ENCODE results near the gene DCXR. TPM values are rescaled to one million over a fixed set of nuclear protein-coding genes. Genes with fewer than 3 reads are reported as not detected.
A peak's percentile ranks its signal among the peaks of the same experiment; 100 is the strongest.

Gene DCXR
- total and polyA plus RNA-seq, 12 donors, result 155 to 387 (median 195) TPM

- 62 to 72% methylated on average over 24 to 28 of the region's 28 CpGs for WGBS, 2 donors
- no peaks in the 10 kb centered on the region for H3K27me3 ChIP-seq
- TF ChIP-seq, protein P1, sequence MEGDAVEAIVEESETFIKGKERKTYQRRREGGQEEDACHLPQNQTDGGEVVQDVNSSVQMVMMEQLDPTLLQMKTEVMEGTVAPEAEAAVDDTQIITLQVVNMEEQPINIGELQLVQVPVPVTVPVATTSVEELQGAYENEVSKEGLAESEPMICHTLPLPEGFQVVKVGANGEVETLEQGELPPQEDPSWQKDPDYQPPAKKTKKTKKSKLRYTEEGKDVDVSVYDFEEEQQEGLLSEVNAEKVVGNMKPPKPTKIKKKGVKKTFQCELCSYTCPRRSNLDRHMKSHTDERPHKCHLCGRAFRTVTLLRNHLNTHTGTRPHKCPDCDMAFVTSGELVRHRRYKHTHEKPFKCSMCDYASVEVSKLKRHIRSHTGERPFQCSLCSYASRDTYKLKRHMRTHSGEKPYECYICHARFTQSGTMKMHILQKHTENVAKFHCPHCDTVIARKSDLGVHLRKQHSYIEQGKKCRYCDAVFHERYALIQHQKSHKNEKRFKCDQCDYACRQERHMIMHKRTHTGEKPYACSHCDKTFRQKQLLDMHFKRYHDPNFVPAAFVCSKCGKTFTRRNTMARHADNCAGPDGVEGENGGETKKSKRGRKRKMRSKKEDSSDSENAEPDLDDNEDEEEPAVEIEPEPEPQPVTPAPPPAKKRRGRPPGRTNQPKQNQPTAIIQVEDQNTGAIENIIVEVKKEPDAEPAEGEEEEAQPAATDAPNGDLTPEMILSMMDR (IDR thresholded peaks at IDR 0.05), result no peak
- H3K36me3 ChIP-seq, result peaks cover 0 to 16% (median 0%) of the 10 kb centered on the region in 9 donors
- H3K4me3 ChIP-seq, result no peak overlapping the region
- no peaks in the 10 kb centered on the region for H3K9me3 ChIP-seq
- H3K27ac ChIP-seq, result no peak overlapping the region
- DNase-seq (peak; percentile 30 to 72), ATAC-seq (no peak)
- intact Hi-C loops (cut with DNase I), result loop anchor here in 1 of 10 donors (5.0 kb wide), 1 partner anchor 42 kb away; no protein-coding TSS in a partner anchor
- H3K4me1 ChIP-seq, result peaks cover 14 to 59% (median 36%) of the 10 kb centered on the region in 9 donors
Measured at GRCh38 chr17:82008941-82009405, 28.5 kb downstream of the DCXR start.

DNA sequence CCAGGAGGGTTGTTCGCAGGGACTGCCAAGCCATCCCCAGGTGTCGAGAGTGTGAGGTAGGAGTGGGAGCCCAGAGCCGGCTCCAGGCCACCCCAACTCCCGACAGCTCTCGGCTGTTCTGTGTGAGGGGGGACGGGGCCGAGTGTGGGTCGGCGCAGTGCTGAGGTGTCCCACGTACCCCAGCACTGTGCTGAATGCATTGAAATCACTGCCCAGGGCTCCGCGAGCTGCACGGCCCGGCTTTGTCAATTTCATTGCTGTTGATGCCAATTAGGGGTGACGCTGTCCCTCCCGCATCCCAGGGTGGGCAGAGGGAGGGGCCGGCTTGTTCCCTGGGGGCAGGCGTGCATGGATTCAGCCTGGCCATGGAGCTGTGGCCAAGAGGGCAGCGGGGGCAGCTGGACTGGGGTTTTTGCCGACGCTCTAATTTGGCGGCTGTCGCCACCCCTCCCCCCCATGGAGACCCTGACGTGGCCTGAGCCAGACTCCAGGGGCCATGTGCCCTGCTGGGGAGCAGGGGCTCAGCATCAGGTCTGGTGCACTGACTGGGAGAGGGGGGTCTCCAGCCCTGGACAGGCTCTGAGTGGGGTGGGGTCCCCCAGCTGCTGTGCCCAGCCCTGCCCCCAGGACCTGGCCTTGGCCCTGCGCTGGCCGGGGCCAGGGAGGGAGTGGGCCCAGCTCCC, 29.1 kb downstream of the DCXR start:
- intact Hi-C loops (cut with DNase I), result loop anchor here in 1 of 10 donors (5.0 kb wide), 1 partner anchor 41 kb away; no protein-coding TSS in a partner anchor
- H3K27me3 ChIP-seq, result no peaks in the 10 kb centered on the region
- H3K36me3 ChIP-seq, result peaks cover 0 to 16% (median 0%) of the 10 kb centered on the region in 9 donors
- TF ChIP-seq, protein P1 (IDR thresholded peaks at IDR 0.05), result no peak
- no peak overlapping the region for H3K4me3 ChIP-seq
- WGBS, 2 donors, result 85 to 86% methylated on average over 26 of the region's 26 CpGs
- DNase-seq (no peak), ATAC-seq (no peak)
- H3K9me3 ChIP-seq, result no peaks in the 10 kb centered on the region
- H3K4me1 ChIP-seq, result peaks cover 18 to 59% (median 38%) of the 10 kb centered on the region in 9 donors
- no peak overlapping the region for H3K27ac ChIP-seq

- H3K4me1 ChIP-seq, result peaks cover 12 to 59% (median 36%) of the 10 kb centered on the region in 9 donors
Measured at GRCh38 chr17:82007495-82008257, 29.8 kb downstream of the DCXR start.

GRCh38 chr17:82007228-82007494, 30.3 kb downstream of the DCXR start:
- TF ChIP-seq, protein P1 (IDR thresholded peaks at IDR 0.05), result no peak
- 81 to 85% methylated on average over 6 of the region's 6 CpGs for WGBS, 2 donors
- Histone ChIP-seq H3K27me3 (no peaks in the 10 kb centered on the region), H3K4me3 (no peak overlapping the region), H3K36me3 (peaks cover 0 to 9% (median 0%) of the 10 kb centered on the region in 9 donors), H3K4me1 (peaks cover 10 to 56% (median 33%) of the 10 kb centered on the region in 9 donors), H3K27ac (peak overlapping the region in 1 of 10 donors; percentile 9), H3K9me3 (no peaks in the 10 kb centered on the region)
- no peak for DNase-seq
- intact Hi-C loops (cut with DNase I), result loop anchor here in 1 of 10 donors (5.0 kb wide), 1 partner anchor 40 kb away; no protein-coding TSS in a partner anchor
- no peak for ATAC-seq

More at GRCh38 chr17:82007495-82008257, 29.8 kb downstream of the DCXR start:
- peak in 2 of 8 donors; percentile 1 to 3 for ATAC-seq
- no peak for DNase-seq
- H3K4me3 ChIP-seq, result no peak overlapping the region
- WGBS, 2 donors, result 79 to 83% methylated on average over 30 of the region's 30 CpGs
- intact Hi-C loops (cut with DNase I), result loop anchor here in 1 of 10 donors (5.0 kb wide), 1 partner anchor 40 kb away; no protein-coding TSS in a partner anchor
- no peak overlapping the region for H3K27ac ChIP-seq
- H3K27me3 ChIP-seq, result no peaks in the 10 kb centered on the region
- H3K9me3 ChIP-seq, result no peaks in the 10 kb centered on the region
- peaks cover 0 to 14% (median 0%) of the 10 kb centered on the region in 9 donors for H3K36me3 ChIP-seq
- TF ChIP-seq, protein P1 (IDR thresholded peaks at IDR 0.05), result peak in 1 of 9 donors; percentile 15
